ENCODE results near the gene SEMA4D.
"Not testable (repeated sequence)": the region's sequence is repeated elsewhere in the genome, so short reads cannot be mapped to it uniquely, and the experiment has no call there.

The SEMA4D gene

DNA sequence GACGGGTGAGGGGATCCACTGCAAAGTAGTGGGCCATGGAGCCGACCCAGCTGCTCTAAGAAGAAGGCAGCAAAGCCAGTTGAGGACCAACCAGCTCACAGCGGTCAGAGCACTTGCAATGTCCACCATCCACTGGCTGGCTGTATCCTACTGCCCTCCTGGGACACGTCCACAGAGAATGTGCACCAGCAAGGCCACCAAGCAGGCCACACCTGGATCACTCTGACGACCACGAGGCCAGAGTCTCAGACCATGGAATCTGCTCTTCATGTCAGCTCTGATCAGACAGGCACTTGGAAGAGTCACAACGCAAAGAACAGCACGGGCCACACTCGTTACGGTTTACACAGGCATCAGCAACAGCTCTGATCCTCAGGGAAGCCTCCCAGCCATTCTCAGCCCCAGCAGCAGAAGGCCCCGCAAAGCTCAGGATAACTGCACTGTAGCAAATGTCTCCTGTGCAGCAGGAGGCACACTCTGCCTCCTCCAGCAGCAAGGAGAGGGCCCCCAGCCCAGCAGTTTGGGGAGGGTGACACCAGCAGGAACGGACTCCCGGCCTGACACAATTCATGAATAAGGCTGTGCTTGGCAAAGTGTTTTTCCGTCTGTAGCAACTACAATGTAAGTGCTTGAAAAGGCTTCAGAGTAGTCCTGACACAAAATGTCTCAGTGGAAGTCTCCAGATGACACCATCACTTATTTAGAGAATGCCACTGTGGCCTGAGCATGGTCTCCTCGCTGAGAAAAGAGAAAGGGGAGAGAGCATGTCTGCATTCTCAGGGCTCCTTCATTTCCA is 15.7 kb downstream of the SEMA4D start:
- no peak for DNase-seq (ENCODE audit: low read depth, low spot score)
- no peak overlapping the region for H3K4me3 ChIP-seq (ENCODE audit: low read depth, low read length)
- in situ Hi-C loops (cut with HindIII; ENCODE audit: low sequenced_read_pairs), result no loop called here
- TF ChIP-seq, protein P1, sequence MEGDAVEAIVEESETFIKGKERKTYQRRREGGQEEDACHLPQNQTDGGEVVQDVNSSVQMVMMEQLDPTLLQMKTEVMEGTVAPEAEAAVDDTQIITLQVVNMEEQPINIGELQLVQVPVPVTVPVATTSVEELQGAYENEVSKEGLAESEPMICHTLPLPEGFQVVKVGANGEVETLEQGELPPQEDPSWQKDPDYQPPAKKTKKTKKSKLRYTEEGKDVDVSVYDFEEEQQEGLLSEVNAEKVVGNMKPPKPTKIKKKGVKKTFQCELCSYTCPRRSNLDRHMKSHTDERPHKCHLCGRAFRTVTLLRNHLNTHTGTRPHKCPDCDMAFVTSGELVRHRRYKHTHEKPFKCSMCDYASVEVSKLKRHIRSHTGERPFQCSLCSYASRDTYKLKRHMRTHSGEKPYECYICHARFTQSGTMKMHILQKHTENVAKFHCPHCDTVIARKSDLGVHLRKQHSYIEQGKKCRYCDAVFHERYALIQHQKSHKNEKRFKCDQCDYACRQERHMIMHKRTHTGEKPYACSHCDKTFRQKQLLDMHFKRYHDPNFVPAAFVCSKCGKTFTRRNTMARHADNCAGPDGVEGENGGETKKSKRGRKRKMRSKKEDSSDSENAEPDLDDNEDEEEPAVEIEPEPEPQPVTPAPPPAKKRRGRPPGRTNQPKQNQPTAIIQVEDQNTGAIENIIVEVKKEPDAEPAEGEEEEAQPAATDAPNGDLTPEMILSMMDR (IDR thresholded peaks at IDR 0.05; ENCODE audit: low read depth, low read length), result no peak

DNA sequence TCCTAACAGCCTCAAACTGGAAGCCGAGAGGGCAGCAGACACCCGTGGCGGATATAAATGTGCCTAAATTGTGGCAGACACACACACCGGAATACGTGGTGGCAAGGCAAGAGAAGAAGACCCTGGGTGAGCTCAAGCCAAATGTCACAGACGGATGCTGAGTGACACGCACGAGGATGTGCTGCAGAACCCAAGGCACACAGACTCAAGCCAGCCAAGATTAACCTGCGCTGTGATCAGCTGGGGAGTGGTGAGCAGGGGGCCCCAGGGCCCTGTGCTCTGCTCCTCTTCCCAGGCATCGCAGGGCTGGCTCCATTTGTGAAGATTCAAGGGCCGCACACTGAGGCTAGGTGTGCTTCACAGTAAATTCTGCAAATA is 16.4 kb downstream of the SEMA4D start:
- in situ Hi-C loops (cut with HindIII; ENCODE audit: low sequenced_read_pairs), result no loop called here
- H3K4me3 ChIP-seq (ENCODE audit: low read depth, low read length), result no peak overlapping the region
- DNase-seq (ENCODE audit: low read depth, low spot score), result no peak
- TF ChIP-seq, protein P1 (IDR thresholded peaks at IDR 0.05; ENCODE audit: low read depth, low read length), result no peak

DNA sequence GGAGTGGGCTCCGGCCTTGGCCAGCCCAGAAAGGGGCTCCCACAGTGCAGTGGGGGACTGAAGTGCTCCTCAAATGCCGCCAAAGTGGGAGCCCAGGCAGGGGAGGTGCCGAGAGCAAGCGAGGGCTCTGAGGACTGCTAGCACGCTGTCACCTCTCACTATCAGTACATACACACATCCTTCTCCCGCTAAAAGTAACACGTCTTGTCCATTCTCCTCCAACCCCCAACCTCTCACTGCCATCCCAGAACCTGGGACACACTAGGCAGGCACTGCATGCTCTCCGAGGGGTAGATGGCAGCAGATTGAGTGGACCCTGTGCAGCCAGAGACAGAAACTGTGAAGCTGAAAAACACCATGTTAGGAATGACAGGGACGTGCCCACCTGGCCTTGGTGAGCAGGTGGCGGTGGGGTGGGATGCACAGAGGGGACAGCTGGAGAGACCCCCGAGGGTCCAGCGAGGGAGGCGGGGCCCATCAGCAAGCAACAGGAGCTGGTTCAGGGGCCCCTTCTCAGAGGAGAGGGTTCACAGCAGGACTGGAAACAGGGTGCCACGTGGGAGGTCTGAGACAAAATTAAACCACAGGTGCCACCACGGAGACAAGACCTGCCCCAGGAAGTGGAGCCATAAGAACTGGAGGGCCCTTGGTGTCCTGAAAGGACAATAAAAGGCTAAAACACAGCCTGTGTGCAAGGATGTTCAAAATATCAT is 16.9 kb downstream of the SEMA4D start:
- no peak for DNase-seq (ENCODE audit: low read depth, low spot score)
- TF ChIP-seq, protein P1 (IDR thresholded peaks at IDR 0.05; ENCODE audit: low read depth, low read length), result no peak
- H3K4me3 ChIP-seq (ENCODE audit: low read depth, low read length), result no peak overlapping the region
- in situ Hi-C loops (cut with HindIII; ENCODE audit: low sequenced_read_pairs), result no loop called here

DNA sequence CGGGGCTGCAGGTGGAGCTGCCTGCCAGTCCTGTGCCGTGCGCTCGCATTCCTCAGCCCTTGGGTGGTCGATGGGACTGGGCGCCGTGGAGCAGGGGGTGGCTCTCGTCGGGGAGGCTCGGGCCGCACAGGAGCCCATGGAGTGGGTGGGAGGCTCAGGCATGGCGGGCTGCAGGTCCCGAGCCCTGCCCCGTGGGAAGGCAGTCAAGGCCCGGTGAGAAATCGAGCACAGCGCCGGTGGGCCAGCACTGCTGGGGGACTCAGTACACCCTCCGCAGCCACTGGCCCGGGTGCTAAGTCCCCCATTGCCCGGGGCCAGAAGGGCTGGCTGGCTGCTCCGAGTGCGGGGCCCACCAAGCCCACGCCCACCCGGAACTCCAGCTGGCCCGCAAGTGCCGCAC is 17.5 kb downstream of the SEMA4D start:
- in situ Hi-C loops (cut with HindIII; ENCODE audit: low sequenced_read_pairs); DNase-seq (ENCODE audit: low read depth, low spot score); H3K4me3 ChIP-seq (ENCODE audit: low read depth, low read length): not testable (repeated sequence)

DNA sequence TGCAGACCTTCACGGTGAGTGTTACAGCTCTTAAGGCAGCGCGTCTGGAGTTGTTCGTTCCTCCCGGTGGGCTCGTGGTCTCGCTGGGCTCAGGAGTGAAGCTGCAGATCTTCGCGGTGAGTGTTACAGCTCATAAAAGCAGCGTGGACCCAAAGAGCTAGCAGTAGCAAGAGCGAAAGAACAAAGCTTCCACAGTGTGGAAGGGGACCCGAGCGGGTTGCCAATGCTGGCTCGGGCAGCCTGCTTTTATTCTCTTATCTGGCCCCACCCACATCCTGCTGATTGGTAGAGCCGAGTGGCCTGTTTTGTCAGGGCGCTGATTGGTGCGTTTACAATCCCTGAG is 18.3 kb downstream of the SEMA4D start:
- DNase-seq (ENCODE audit: low read depth, low spot score); in situ Hi-C loops (cut with HindIII; ENCODE audit: low sequenced_read_pairs); H3K4me3 ChIP-seq (ENCODE audit: low read depth, low read length): not testable (repeated sequence)

DNA sequence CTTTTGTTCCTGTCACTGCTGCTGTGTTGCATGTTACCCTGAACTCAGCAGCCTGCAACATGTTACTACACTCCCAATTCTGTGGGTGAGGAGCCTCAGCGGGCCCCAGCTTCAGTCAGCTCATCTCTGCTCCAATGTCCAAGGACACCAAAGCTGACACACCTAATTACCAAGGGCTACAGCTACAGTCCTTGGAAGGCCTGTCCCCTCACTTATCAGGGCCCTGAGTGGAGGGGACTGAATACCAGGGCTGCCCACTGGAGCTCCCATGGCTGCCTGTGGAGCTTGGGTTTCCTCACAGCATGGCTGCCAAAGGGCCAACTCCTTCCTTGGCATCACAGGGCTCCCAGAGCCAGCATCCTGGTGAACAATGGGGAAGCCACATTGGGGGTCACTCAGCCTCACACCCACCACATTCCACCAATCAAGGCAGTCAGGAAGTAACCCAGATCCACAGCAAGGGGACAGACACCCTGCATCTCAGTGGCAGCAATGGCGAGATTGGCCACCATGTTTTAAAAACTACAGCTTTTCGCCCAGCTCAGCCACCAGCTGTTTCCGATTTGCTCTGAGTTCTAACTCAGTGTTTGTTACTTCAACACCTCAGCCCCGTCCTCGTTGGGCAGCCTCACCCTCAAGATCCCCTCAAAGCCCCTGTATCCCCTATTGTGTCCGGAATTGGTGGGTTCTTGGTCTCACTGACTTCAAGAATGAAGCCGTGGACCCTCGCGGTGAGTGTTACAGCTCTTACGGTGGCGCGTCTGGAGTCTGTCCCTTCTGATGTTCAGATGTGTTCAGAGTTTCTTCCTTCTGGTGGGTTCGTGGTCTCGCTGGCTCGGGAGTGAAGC is 18.9 kb downstream of the SEMA4D start:
- DNase-seq (ENCODE audit: low read depth, low spot score), result no peak
- in situ Hi-C loops (cut with HindIII; ENCODE audit: low sequenced_read_pairs), result no loop called here
- H3K4me3 ChIP-seq (ENCODE audit: low read depth, low read length), result no peak overlapping the region
- TF ChIP-seq, protein P1 (IDR thresholded peaks at IDR 0.05; ENCODE audit: low read depth, low read length), result no peak

DNA sequence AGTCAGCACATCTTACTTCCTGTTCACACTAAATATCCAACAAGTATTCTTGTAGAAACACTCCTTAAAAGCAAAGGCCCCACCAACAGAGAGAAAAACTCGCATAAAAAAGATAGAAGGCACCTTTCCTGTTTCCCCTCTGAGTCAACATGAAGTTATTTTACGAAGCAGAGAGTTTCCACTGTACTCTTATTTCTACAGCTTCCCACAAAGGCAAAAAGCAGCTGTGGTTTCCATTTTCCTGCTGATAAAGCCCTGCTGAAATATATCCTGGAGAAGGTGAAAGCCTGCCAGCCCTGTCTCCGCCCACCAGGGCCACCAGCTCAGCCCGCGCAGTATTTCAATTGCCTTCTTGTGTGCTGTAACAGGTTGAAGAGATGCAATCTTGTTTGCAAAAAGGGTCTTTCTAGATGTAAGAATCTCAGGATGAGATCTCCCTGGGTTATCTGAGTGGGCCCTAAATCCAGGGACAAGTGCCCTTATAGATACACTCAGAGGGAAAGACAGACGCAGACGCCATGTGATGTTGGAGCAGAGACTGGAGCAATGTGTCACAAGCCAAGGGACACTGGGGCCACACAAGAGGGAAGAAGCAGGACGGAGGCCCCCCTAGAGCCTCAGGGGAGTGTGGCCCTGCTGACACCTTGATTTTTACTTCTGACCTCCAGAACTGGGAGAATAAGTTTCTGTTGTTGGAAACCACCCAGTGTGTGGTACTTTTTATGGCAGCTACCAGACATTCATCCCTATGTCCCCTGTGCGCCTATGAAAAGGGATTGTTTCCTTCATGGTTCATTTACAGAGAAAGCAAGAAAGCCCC is 19.9 kb downstream of the SEMA4D start:
- no peak overlapping the region for H3K4me3 ChIP-seq (ENCODE audit: low read depth, low read length)
- TF ChIP-seq, protein P1 (IDR thresholded peaks at IDR 0.05; ENCODE audit: low read depth, low read length), result no peak
- DNase-seq (ENCODE audit: low read depth, low spot score), result peak; percentile 83
- in situ Hi-C loops (cut with HindIII; ENCODE audit: low sequenced_read_pairs), result no loop called here

Data from astrocyte of the spinal cord (primary cell).